GM12873 (cell line): ENCODE results near the gene MOCS2.
A peak's percentile ranks its signal among the peaks of the same experiment; 100 is the strongest.

Source experiments
- CTCF ChIP-seq: IDR thresholded peaks from 2 replicates; pipeline ENCODE4 v1.5.1; 2012; ENCODE audit warnings: low read depth, mild to moderate bottlenecking, moderate library complexity, low read length, control low read depth; ENCODE audit not compliant: insufficient read depth; ENCODE audit errors: missing control alignments

Gene MOCS2

GRCh38 chr5:53123702-53124101, 14.1 kb upstream of the MOCS2 start:
- TF ChIP-seq CTCF = no peak

- TF ChIP-seq CTCF = no peak
Measured at GRCh38 chr5:53120165-53120564, 10.6 kb upstream of the MOCS2 start.

DNA sequence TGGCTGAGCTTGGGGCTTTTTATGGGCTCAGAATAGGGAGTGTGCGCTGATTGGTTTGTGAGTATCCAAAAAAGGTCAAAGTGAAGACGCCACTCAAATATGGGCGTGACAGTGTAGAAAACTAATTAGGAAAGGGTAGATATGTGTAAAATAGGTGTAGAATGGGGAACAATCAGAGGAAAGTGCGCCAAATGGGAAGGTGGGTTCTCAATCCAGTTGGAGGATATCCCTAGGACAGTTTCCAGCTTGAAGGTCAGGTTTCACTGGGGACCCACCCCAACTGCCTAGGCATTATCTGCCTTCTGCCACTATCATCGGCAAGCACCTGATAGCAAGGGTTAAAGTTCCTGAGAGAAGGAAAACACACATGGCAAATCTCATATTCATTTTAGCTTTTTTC, 9.3 kb upstream of the MOCS2 start:
- TF ChIP-seq CTCF = no peak

- TF ChIP-seq CTCF = no peak
Measured at GRCh38 chr5:53116597-53116996, 7.0 kb upstream of the MOCS2 start.

GRCh38 chr5:53114988-53115387, 5.4 kb upstream of the MOCS2 start:
- peak; percentile 16 for TF ChIP-seq CTCF

- TF ChIP-seq CTCF = no peak
Measured at GRCh38 chr5:53113947-53114346, 4.4 kb upstream of the MOCS2 start.

DNA sequence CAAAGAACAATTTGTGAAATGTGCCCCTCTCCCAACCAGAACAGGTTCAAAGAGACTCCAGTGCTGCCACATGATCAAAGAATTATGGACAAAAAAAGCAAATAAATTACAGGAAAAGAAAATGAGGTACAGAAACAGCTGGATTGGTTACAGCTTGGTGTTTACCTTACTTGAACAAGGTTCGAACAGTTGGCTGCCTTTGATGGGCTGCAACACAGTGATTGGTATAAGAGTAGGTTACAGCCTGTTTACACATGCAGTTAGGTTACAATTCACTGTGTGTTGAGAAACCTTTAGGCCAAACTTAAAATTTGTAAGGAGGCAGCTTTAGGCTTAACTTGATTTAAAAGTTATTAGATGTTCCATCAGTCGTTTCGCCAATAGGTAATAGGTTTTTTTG, 3.4 kb upstream of the MOCS2 start:
- TF ChIP-seq CTCF = no peak
